Epithelial cell of proximal tubule (primary cell): Measurements from ENCODE around the gene LTA4H. TPM values are rescaled to one million over a fixed set of nuclear protein-coding genes. Genes with fewer than 3 reads are reported as not detected.

Experiments used
- DNase-seq: peaks from one replicate; pipeline ENCODE4 v3.0.0-alpha.2; 2011; ENCODE audit warnings: low read depth
- H3K4me3 ChIP-seq: 2 replicates; pipeline ENCODE4 v1.5.1; 2011; ENCODE audit warnings: low read depth, mild to moderate bottlenecking, low read length
- CTCF ChIP-seq: conservative IDR thresholded peaks from 2 replicates; pipeline ENCODE4 v1.5.1; 2012; ENCODE audit warnings: low read depth, mild to moderate bottlenecking, low read length
- total RNA-seq: library from RNA; depleted of rRNA; stranded (reverse); fragments of >200 nt; gene quantifications from 2 replicates; pipeline ENCODE4 v1.2.3, GENCODE V29; 2015

LTA4H gene
- total RNA-seq = 77.2 and 79.6 TPM in 2 replicates

- TF ChIP-seq CTCF = no peak
- peak within 1 kb of the TSS; percentile 95 for H3K4me3 ChIP-seq
- peak; percentile 90 for DNase-seq
These were observed at the start of gene LTA4H for GRCh38 chr12:96035283-96036236. LTA4H (minus strand) TSS chr12:96035587; CDS start chr12:96035519, 68 bp downstream.

- DNase-seq = no peak
- no peak overlapping the region for H3K4me3 ChIP-seq
- TF ChIP-seq CTCF = no peak
These were observed 49.2 kb upstream of the LTA4H start for GRCh38 chr12:96084624-96085023.

- TF ChIP-seq CTCF = no peak
- no peak for DNase-seq
- no peak overlapping the region for H3K4me3 ChIP-seq
These were observed 47.8 kb upstream of the LTA4H start for GRCh38 chr12:96083020-96083719.

GRCh38 chr12:96081596-96081995 lies 46.2 kb upstream of the LTA4H start:
- DNase-seq = no peak
- no peak for TF ChIP-seq CTCF
- H3K4me3 ChIP-seq = no peak overlapping the region

- no peak overlapping the region for H3K4me3 ChIP-seq
- TF ChIP-seq CTCF = no peak
- DNase-seq = no peak
These were observed 43.1 kb upstream of the LTA4H start for GRCh38 chr12:96078231-96079135.

GRCh38 chr12:96077081-96077480 lies 41.7 kb upstream of the LTA4H start:
- no peak for TF ChIP-seq CTCF
- no peak for DNase-seq
- no peak overlapping the region for H3K4me3 ChIP-seq
